IMR-90 (cell line): ENCODE data around the gene HPS4. TPM values are rescaled to one million over a fixed set of nuclear protein-coding genes. Genes with fewer than 3 reads are reported as not detected.

ENCODE experiments used
- ATAC-seq: fragments of 200-7000 bp; cut with Tn5 transposase; 2 replicates; pipeline ENCODE4 v1.9.1; 2020; ENCODE audit warnings: low read depth, mild to moderate bottlenecking, moderate library complexity
- BruUV-seq: library from RNA; stranded (reverse); fragments of 400-500 nt; replicated peaks from 2 replicates; lab custom pipeline; 2021; lab: Mats Ljungman, UMichigan
- CTCF ChIA-PET: fragments of 300-600 bp; formaldehyde crosslinking; extraction: SDS; loops from one replicate; lab custom pipeline; 2021; ENCODE audit warnings: antibody characterized with exemption; lab: Yijun Ruan, JAX
- POLR2A ChIA-PET: fragments of 300-600 bp; sonication (Branson Sonifier 250); formaldehyde crosslinking; loops from one replicate; lab custom pipeline; 2022; ENCODE audit warnings: antibody characterized with exemption; ENCODE audit not compliant: unreplicated experiment; lab: Charles Lee
- DNase-seq: peaks from one replicate; pipeline ENCODE4 v3.0.0; 2013
- H2AFZ ChIP-seq: replicated peaks from 2 replicates; pipeline ENCODE3; 2013; ENCODE audit warnings: low read length, mild to moderate bottlenecking; ENCODE audit not compliant: poor library complexity
- H2AK5ac ChIP-seq: 2 replicates; pipeline ENCODE4 v1.6.1; 2013; ENCODE audit warnings: low read depth, low read length, inconsistent platforms
- H2AK9ac ChIP-seq: replicated peaks from 2 replicates; pipeline ENCODE3; 2013; ENCODE audit warnings: mild to moderate bottlenecking, low read depth, low read length, moderate library complexity; ENCODE audit not compliant: poor library complexity
- H2BK120ac ChIP-seq: 2 replicates; pipeline ENCODE4 v1.6.1; 2013; ENCODE audit warnings: low read depth, low read length, inconsistent platforms
- H2BK15ac ChIP-seq: 3 replicates; pipeline ENCODE4 v1.6.1; 2013; ENCODE audit warnings: low read depth, low read length, inconsistent platforms
- H2BK20ac ChIP-seq: 2 replicates; pipeline ENCODE4 v1.6.1; 2013; ENCODE audit warnings: low read depth, mild to moderate bottlenecking, inconsistent platforms, low read length, moderate library complexity
- H2BK5ac ChIP-seq: 2 replicates; pipeline ENCODE4 v1.6.1; 2013; ENCODE audit warnings: mild to moderate bottlenecking, low read depth, low read length, inconsistent platforms; ENCODE audit not compliant: poor library complexity, severe bottlenecking
- H3K14ac ChIP-seq: replicated peaks from 2 replicates; pipeline ENCODE4 v1.6.1; 2013; ENCODE audit warnings: low read depth, low read length, inconsistent platforms
- H3K18ac ChIP-seq: 2 replicates; pipeline ENCODE4 v1.6.1; 2013; ENCODE audit warnings: low read depth, low read length, control low read depth
- H3K23ac ChIP-seq: 2 replicates; pipeline ENCODE4 v1.6.1; 2013; ENCODE audit warnings: low read depth, low read length, inconsistent platforms
- H3K27ac ChIP-seq: 2 replicates; pipeline ENCODE4 v1.5.1; 2013; ENCODE audit warnings: mild to moderate bottlenecking, control low read depth, low read length; ENCODE audit not compliant: insufficient read depth
- H3K27me3 ChIP-seq: 2 replicates; pipeline ENCODE4 v1.6.1; 2013; ENCODE audit warnings: low read length; ENCODE audit not compliant: control insufficient read depth, insufficient read depth
- H3K36me3 ChIP-seq: 2 replicates; pipeline ENCODE4 v1.6.1; 2013; ENCODE audit warnings: low read length, mixed read lengths; ENCODE audit not compliant: control insufficient read depth, insufficient read depth
- H3K4ac ChIP-seq: 2 replicates; pipeline ENCODE4 v1.6.1; 2013; ENCODE audit warnings: low read depth, low read length, inconsistent platforms
- H3K4me1 ChIP-seq: 2 replicates; pipeline ENCODE4 v1.6.1; 2013; ENCODE audit warnings: low read length, mixed read lengths; ENCODE audit not compliant: control insufficient read depth, insufficient read depth
- H3K4me2 ChIP-seq: 2 replicates; pipeline ENCODE4 v1.6.1; 2013; ENCODE audit warnings: low read depth, mild to moderate bottlenecking, control low read depth, low read length, moderate library complexity
- H3K4me3 ChIP-seq: 2 replicates; pipeline ENCODE4 v1.5.1; 2013; ENCODE audit warnings: low read depth, mild to moderate bottlenecking, control low read depth, low read length, moderate library complexity; ENCODE audit not compliant: insufficient read depth
- H3K56ac ChIP-seq: 2 replicates; pipeline ENCODE4 v1.6.1; 2013; ENCODE audit warnings: low read length, inconsistent platforms; ENCODE audit not compliant: insufficient read depth; ENCODE audit errors: extremely low read depth
- H3K79me1 ChIP-seq, 2 experiments: 2 replicates each; pipeline ENCODE4 v1.6.1; 2013; ENCODE audit warnings: low read length in 2 of 2, inconsistent platforms in 1 of 2, low read depth in 1 of 2
- H3K9ac ChIP-seq: 2 replicates; pipeline ENCODE4 v1.6.1; 2013; ENCODE audit warnings: low read depth, low read length, control low read depth
- H3K9me1 ChIP-seq: 2 replicates; pipeline ENCODE4 v1.6.1; 2013; ENCODE audit warnings: low read length, inconsistent platforms; ENCODE audit not compliant: insufficient read depth
- H3K9me3 ChIP-seq: 2 replicates; pipeline ENCODE4 v1.6.1; 2013; ENCODE audit warnings: low read length; ENCODE audit not compliant: control insufficient read depth, insufficient read depth
- H4K20me1 ChIP-seq: 2 replicates; pipeline ENCODE4 v1.6.1; 2013; ENCODE audit warnings: low read length, inconsistent platforms; ENCODE audit not compliant: insufficient read depth
- H4K5ac ChIP-seq: 2 replicates; pipeline ENCODE4 v1.6.1; 2013; ENCODE audit warnings: mild to moderate bottlenecking, low read depth, low read length, control low read depth
- H4K8ac ChIP-seq, 2 experiments: 2 replicates each; pipeline ENCODE4 v1.6.1; 2013; ENCODE audit warnings: low read depth in 2 of 2, low read length in 2 of 2, control low read depth in 1 of 2, inconsistent platforms in 1 of 2
- H4K91ac ChIP-seq: 2 replicates; pipeline ENCODE4 v1.6.1; 2013; ENCODE audit warnings: low read depth, low read length, inconsistent platforms; ENCODE audit not compliant: insufficient read depth
- BHLHE40 ChIP-seq: fragments of 150-350 bp; IDR thresholded peaks from 2 replicates; pipeline ENCODE4 v1.6.1; 2016; ENCODE audit warnings: mild to moderate bottlenecking, low read depth, low read length
- CEBPB ChIP-seq: IDR thresholded peaks from 2 replicates; pipeline ENCODE4 v1.6.1; 2012; ENCODE audit warnings: low read depth, low read length, improper control_type of control experiment
- CHD1 ChIP-seq: IDR thresholded peaks from 2 replicates; pipeline ENCODE4 v1.6.1; 2012; ENCODE audit warnings: low read depth, low read length, improper control_type of control experiment
- NFE2L2 ChIP-seq: fragments of 150-350 bp; IDR thresholded peaks from 2 replicates; pipeline ENCODE4 v1.6.1; 2016; ENCODE audit warnings: low read depth, mild to moderate bottlenecking, low read length
- RFX5 ChIP-seq: IDR thresholded peaks from 2 replicates; pipeline ENCODE4 v1.8.0; 2012; ENCODE audit warnings: low read depth, mild to moderate bottlenecking, low read length, moderate library complexity
- SMC3 ChIP-seq: fragments of 150-350 bp; IDR thresholded peaks from 2 replicates; pipeline ENCODE4 v1.6.1; 2016; ENCODE audit warnings: low read depth, mild to moderate bottlenecking, antibody characterized with exemption, low read length, moderate library complexity
- USF2 ChIP-seq: fragments of 150-350 bp; IDR thresholded peaks from 2 replicates; pipeline ENCODE4 v1.6.1; 2017; ENCODE audit warnings: mild to moderate bottlenecking, antibody characterized with exemption, low read length, low read depth
- WGBS, 2 experiments: methylation state at CpG; one replicate each; pipeline versions ENCODE4 v1.1.5 to v1.1.7; 2013; ENCODE audit warnings: missing lambda C conversion rate in 2 of 2; ENCODE audit not compliant: insufficient read length in 1 of 2; ENCODE audit errors: extremely low coverage in 2 of 2; 5-methylcytosine and 5-hydroxymethylcytosine counted together
- dilution Hi-C: fragments of 300-500 bp; cut with HindIII; formaldehyde crosslinking; loops from one replicate; pipeline ENCODE4 v1.14.3; 2018; ENCODE audit warnings: low sequenced_read_pairs; ENCODE audit not compliant: unreplicated experiment
- in situ Hi-C: fragments of 300-500 bp; cut with MboI; formaldehyde crosslinking; loops from 3 replicates; pipeline ENCODE4 v1.14.3; 2019; ENCODE audit warnings: low sequenced_read_pairs, inconsistent platforms, mixed read lengths
- intact Hi-C: fragments of 100-400 bp; cut with micrococcal nuclease; formaldehyde crosslinking; loops from 2 replicates; pipeline ENCODE4 v1.10.0; 2022
- polyA plus RNA-seq, 3 experiments: library from polyadenylated mRNA; depleted of rRNA; stranded (reverse); fragments of >200 nt; gene quantifications; 2 replicates each; pipeline ENCODE4 v1.2.3, GENCODE V29; 2012; ENCODE audit warnings: low replicate concordance in 1 of 3
- total RNA-seq: library from RNA; depleted of rRNA; stranded (reverse); fragments of >200 nt; gene quantifications from 2 replicates; pipeline ENCODE4 v1.2.3, GENCODE V29; 2012

The HPS4 gene
- total and polyA plus RNA-seq, 2 of the 4 experiments (the other 2 are of a cell fraction) = 15.8 to 19.0 TPM

GRCh38 chr22:26485806-26486390, 2.3 kb upstream of the HPS4 start:
- dilution Hi-C loops = no loop called here
- Histone ChIP-seq H2BK20ac (no peak overlapping the region), H2AK5ac (no peak overlapping the region), H2AFZ (no peak overlapping the region), H3K27me3 (no peaks in the 10 kb centered on the region), H3K4me2 (no peak overlapping the region), H3K56ac (no peak overlapping the region), H3K9me1 (no peaks in the 10 kb centered on the region), H2BK120ac (no peak overlapping the region), H3K14ac (no peak overlapping the region), H3K9me3 (no peaks in the 10 kb centered on the region), H2AK9ac (no peak overlapping the region), H3K79me1 (peaks cover 31 to 53% of the 10 kb centered on the region in 2 experiments), H4K8ac (no peak overlapping the region), H3K9ac (no peak overlapping the region), H3K27ac (no peak overlapping the region), H2BK15ac (no peak overlapping the region), H2BK5ac (no peak overlapping the region), H3K36me3 (peaks cover 26% of the 10 kb centered on the region), H3K18ac (no peak overlapping the region), H3K23ac (no peak overlapping the region), H3K4ac (no peak overlapping the region), H4K91ac (no peak overlapping the region), H4K20me1 (no peaks in the 10 kb centered on the region; the same call in 1 of the 2 replicates), H3K4me3 (no peak overlapping the region), H4K5ac (no peak overlapping the region), H3K4me1 (peaks cover 6% of the 10 kb centered on the region)
- TF ChIP-seq USF2 (no peak), CEBPB (no peak), BHLHE40 (no peak), RFX5 (no peak), SMC3 (no peak), NFE2L2 (no peak), CHD1 (no peak)
- CTCF ChIA-PET = no interaction called here
- in situ Hi-C loops = no loop called here
- DNase-seq (no peak), ATAC-seq (no peak)
- POLR2A ChIA-PET = no interaction called here
- BruUV-seq = no TSS peak
- no CpG with 5 or more reads among the region's 3 CpGs for WGBS, 2 experiments
- intact Hi-C loops = no loop called here
